Esophagus squamous epithelium (tissue), 5 donors: ENCODE data around the gene CCDC192. TPM values are rescaled to one million over a fixed set of nuclear protein-coding genes. Genes with fewer than 3 reads are reported as not detected.

Experiments used
- DNase-seq: peaks from one replicate; lab custom pipeline; 2025; lab: John Stamatoyannopoulos, UW
- H3K27ac ChIP-seq, 4 donors: fragments of 200-600 bp; sonication (generic); one replicate each; pipeline ENCODE4 v1.5.1; 2016 to 2019; ENCODE audit warnings: mild to moderate bottlenecking in 1 of 4
- H3K27me3 ChIP-seq, 4 donors: fragments of 200-600 bp; sonication (generic); 1 replicate in 3 of 4; 2 replicates in 1 of 4; pipeline versions ENCODE4 v1.5.1 to v1.6.0; 2017 to 2021; ENCODE audit warnings: antibody characterized with exemption in 1 of 4
- H3K36me3 ChIP-seq, 3 donors: fragments of 200-600 bp; sonication (generic); one replicate each; pipeline ENCODE4 v1.5.1; 2016 to 2019
- H3K4me1 ChIP-seq, 3 donors: fragments of 200-600 bp; sonication (generic); one replicate each; pipeline ENCODE4 v1.5.1; 2017 to 2019
- H3K4me3 ChIP-seq, 4 donors: fragments of 200-600 bp; sonication (generic); 1 replicate in 3 of 4; 2 replicates in 1 of 4; pipeline ENCODE4 v1.5.1; 2016 to 2019; ENCODE audit warnings: mild to moderate bottlenecking in 2 of 4, moderate library complexity in 1 of 4
- H3K9me3 ChIP-seq, 3 donors: fragments of 200-600 bp; sonication (generic); one replicate each; pipeline ENCODE4 v1.5.1; 2016 to 2019
- CTCF ChIP-seq, 6 experiments: fragments of 450-650 bp in 4 of 6; fragments of 200-600 bp in 2 of 6; sonication (generic) in 2 of 6; IDR thresholded peaks; one replicate each; pipeline ENCODE4 v1.5.1; 2016 to 2019; ENCODE audit warnings: antibody characterized with exemption in 6 of 6, mild to moderate bottlenecking in 4 of 6, moderate library complexity in 4 of 6
- POLR2A ChIP-seq, 4 donors: fragments of 450-650 bp; IDR thresholded peaks; one replicate each; pipeline ENCODE4 v1.6.1; 2017; ENCODE audit warnings: antibody characterized with exemption in 4 of 4, mild to moderate bottlenecking in 4 of 4, moderate library complexity in 3 of 4
- WGBS, 2 donors: methylation state at CpG; one replicate each; pipeline ENCODE4 v1.1.5; 2018; 5-methylcytosine and 5-hydroxymethylcytosine counted together
- intact Hi-C: fragments of 100-400 bp; cut with DNase I; formaldehyde crosslinking; loops from one replicate; pipeline ENCODE4 v1.15.0; 2022
- total RNA-seq, 4 donors: library from RNA; depleted of rRNA; stranded (reverse); fragments of >200 nt; gene quantifications; one replicate each; pipeline ENCODE4 v1.1.0, GENCODE V29; 2016
- donor health status: DM: yes; HTN: yes; CAD: no.

Gene CCDC192
- total RNA-seq, 4 donors from 2014 or later, result not detected

GRCh38 chr5:127987354-127988145 lies 284.4 kb downstream of the CCDC192 start:
- Histone ChIP-seq H3K4me3 (no peak overlapping the region), H3K4me1 (peaks cover 0 to 3% (median 0%) of the 10 kb centered on the region in 3 donors), H3K27ac (no peak overlapping the region), H3K9me3 (no peaks in the 10 kb centered on the region), H3K36me3 (no peaks in the 10 kb centered on the region), H3K27me3 (no peaks in the 10 kb centered on the region)
- no peak for DNase-seq
- intact Hi-C loops, result no loop called here
- TF ChIP-seq CTCF (IDR thresholded peaks at IDR 0.05) (no peak), POLR2A (IDR thresholded peaks at IDR 0.05) (no peak)
- WGBS, 2 donors, result 93 to 100% methylated on average over 2 of the region's 2 CpGs

GRCh38 chr5:127988146-127988760 lies 285.1 kb downstream of the CCDC192 start:
- intact Hi-C loops, result no loop called here
- H3K4me1 ChIP-seq, result peaks cover 0 to 3% (median 0%) of the 10 kb centered on the region in 3 donors
- H3K27ac ChIP-seq, result no peak overlapping the region
- H3K27me3 ChIP-seq, result no peaks in the 10 kb centered on the region
- no peaks in the 10 kb centered on the region for H3K9me3 ChIP-seq
- no peak for TF ChIP-seq POLR2A (IDR thresholded peaks at IDR 0.05)
- TF ChIP-seq CTCF (IDR thresholded peaks at IDR 0.05), result no peak
- no peak for DNase-seq
- H3K36me3 ChIP-seq, result no peaks in the 10 kb centered on the region
- no peak overlapping the region for H3K4me3 ChIP-seq

Other genes with a start within 250 kb of the CCDC192 start
- 10 to 100 TPM; 22.8 to 43.7 (median 34.0) TPM for gene PRRC1, start 185.8 kb upstream of the CCDC192 start, total RNA-seq
- under 1 TPM in 1 of 4 donors, not detected in 3; 0.13 TPM for gene CTXN3, start 54.3 kb upstream of the CCDC192 start, total RNA-seq